Smooth muscle cell (in vitro differentiated cells): ENCODE results near the gene GIMAP1. TPM values are rescaled to one million over a fixed set of nuclear protein-coding genes. Genes with fewer than 3 reads are reported as not detected.

Source experiments
- DNase-seq: peaks from one replicate; lab custom pipeline; 2025; ENCODE audit not compliant: unreplicated experiment; lab: John Stamatoyannopoulos, UW
- H2AFZ ChIP-seq: fragments of 200-600 bp; sonication (generic); 2 replicates; pipeline ENCODE4 v1.6.0; 2016; ENCODE audit warnings: antibody characterized with exemption, low read depth, mild to moderate bottlenecking
- H3F3A ChIP-seq: fragments of 200-600 bp; sonication (generic); 2 replicates; pipeline ENCODE4 v1.6.0; 2017; ENCODE audit warnings: antibody characterized with exemption, low read depth
- H3K27ac ChIP-seq: fragments of 200-600 bp; sonication (generic); 2 replicates; pipeline ENCODE4 v1.5.1; 2016; ENCODE audit warnings: low read depth, mild to moderate bottlenecking
- H3K27me3 ChIP-seq: fragments of 200-600 bp; sonication (generic); 2 replicates; pipeline ENCODE4 v1.6.1; 2016; ENCODE audit warnings: low read depth, mild to moderate bottlenecking
- H3K36me3 ChIP-seq: fragments of 200-600 bp; sonication (generic); 2 replicates; pipeline ENCODE4 v1.5.1; 2016; ENCODE audit warnings: low read depth
- H3K4me1 ChIP-seq: fragments of 200-600 bp; sonication (generic); 2 replicates; pipeline ENCODE4 v1.5.1; 2016; ENCODE audit warnings: low read depth
- H3K4me2 ChIP-seq: fragments of 200-600 bp; sonication (generic); 2 replicates; pipeline ENCODE4 v1.6.0; 2016; ENCODE audit warnings: mild to moderate bottlenecking
- H3K4me3 ChIP-seq: fragments of 200-600 bp; sonication (generic); 2 replicates; pipeline ENCODE4 v1.5.1; 2016; ENCODE audit warnings: mild to moderate bottlenecking
- H3K79me2 ChIP-seq: fragments of 200-600 bp; sonication (generic); 2 replicates; pipeline ENCODE4 v1.6.0; 2016; ENCODE audit warnings: low read depth, mild to moderate bottlenecking
- H3K9ac ChIP-seq: fragments of 200-600 bp; sonication (generic); 2 replicates; pipeline ENCODE4 v1.6.0; 2016; ENCODE audit warnings: low read depth
- H3K9me3 ChIP-seq: fragments of 200-600 bp; sonication (generic); replicated peaks from 2 replicates; pipeline ENCODE4 v1.5.1; 2016; ENCODE audit warnings: low read depth
- H4K20me1 ChIP-seq: fragments of 200-600 bp; sonication (generic); 2 replicates; pipeline ENCODE4 v1.6.0; 2016; ENCODE audit warnings: low read depth
- WGBS: methylation state at CpG from one replicate; pipeline ENCODE4 v1.1.7; 2016; ENCODE audit warnings: low lambda C conversion rate; 5-methylcytosine and 5-hydroxymethylcytosine counted together
- polyA plus RNA-seq: library from polyadenylated mRNA; unstranded; fragments of >200 nt; fragmentation: Nextera tagmentation; extraction: Ambion mirVana; gene quantifications from 2 replicates; pipeline ENCODE4 v1.2.1, GENCODE V29; 2016
- total RNA-seq: library from RNA; depleted of rRNA; stranded (reverse); fragments of >200 nt; gene quantifications from 2 replicates; pipeline ENCODE4 v1.2.3, GENCODE V29; 2014
- TF ChIP-seq, protein P1 (sequence below): fragments of 200-600 bp; sonication (generic); IDR thresholded peaks from 2 replicates; pipeline ENCODE4 v1.5.1; 2017; ENCODE audit warnings: borderline replicate concordance, mild to moderate bottlenecking, antibody characterized with exemption; ENCODE audit not compliant: insufficient read depth, poor library complexity, severe bottlenecking

The GIMAP1 gene
- total and polyA plus RNA-seq, 2 experiments from 2014 or later, result not detected

- Histone ChIP-seq H2AFZ (no peak overlapping the region), H3K4me2 (no peak overlapping the region), H3K4me3 (no peak overlapping the region), H3K9ac (no peak overlapping the region), H3K4me1 (no peaks in the 10 kb centered on the region), H3K27ac (no peak overlapping the region), H4K20me1 (no peaks in the 10 kb centered on the region), H3K36me3 (no peaks in the 10 kb centered on the region), H3K9me3 (no peaks in the 10 kb centered on the region), H3K79me2 (no peaks in the 10 kb centered on the region), H3K27me3 (peaks cover 33% of the 10 kb centered on the region), H3F3A (no peaks in the 10 kb centered on the region)
- no peak for DNase-seq
- whole genome bisulfite sequencing, result 78% methylated on average over 6 of the region's 6 CpGs
- TF ChIP-seq, protein P1, sequence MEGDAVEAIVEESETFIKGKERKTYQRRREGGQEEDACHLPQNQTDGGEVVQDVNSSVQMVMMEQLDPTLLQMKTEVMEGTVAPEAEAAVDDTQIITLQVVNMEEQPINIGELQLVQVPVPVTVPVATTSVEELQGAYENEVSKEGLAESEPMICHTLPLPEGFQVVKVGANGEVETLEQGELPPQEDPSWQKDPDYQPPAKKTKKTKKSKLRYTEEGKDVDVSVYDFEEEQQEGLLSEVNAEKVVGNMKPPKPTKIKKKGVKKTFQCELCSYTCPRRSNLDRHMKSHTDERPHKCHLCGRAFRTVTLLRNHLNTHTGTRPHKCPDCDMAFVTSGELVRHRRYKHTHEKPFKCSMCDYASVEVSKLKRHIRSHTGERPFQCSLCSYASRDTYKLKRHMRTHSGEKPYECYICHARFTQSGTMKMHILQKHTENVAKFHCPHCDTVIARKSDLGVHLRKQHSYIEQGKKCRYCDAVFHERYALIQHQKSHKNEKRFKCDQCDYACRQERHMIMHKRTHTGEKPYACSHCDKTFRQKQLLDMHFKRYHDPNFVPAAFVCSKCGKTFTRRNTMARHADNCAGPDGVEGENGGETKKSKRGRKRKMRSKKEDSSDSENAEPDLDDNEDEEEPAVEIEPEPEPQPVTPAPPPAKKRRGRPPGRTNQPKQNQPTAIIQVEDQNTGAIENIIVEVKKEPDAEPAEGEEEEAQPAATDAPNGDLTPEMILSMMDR, result no peak
Observed at GRCh38 chr7:150753239-150753638, 36.8 kb downstream of the GIMAP1 start.

DNA sequence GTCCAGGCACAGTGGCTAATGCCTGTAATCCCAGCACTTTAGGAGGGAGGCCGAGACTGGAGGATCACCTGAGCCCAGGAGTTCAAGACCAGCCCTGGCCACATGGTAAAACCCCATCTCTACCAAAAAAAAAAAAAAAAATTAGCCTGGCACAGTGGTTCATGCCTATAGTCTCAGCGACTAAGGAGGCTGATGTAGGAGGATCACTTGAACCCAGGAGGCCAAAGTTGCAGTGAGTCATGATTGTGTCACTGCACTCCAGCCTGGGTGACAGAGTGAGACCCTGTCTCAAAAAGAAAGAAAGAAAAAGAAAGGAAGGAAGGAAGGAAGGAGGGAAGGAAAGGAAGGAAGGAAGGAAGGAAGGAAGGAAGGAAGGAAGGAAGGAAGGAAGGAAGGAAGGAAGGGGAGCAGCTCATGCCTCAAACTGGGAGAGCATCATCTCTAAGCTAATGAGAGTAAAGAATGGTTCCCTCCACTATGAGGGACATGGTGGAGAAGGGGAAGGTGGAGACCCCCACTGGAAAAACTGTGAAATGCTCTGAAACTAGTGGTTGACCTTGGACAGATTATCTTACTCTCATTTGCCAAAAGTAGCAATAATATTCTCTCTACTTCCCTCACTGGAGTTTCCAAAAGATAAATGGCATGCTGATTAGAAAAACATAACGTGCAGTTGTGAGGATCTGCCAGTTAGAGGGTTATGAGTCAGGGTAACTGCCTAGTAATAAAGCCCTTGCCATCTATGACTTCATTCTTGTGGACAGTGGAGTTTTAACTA lies 37.6 kb downstream of the GIMAP1 start:
- no peak overlapping the region for H3K4me3 ChIP-seq
- H3K79me2 ChIP-seq, result no peaks in the 10 kb centered on the region
- 33% methylated on average over 3 of the region's 3 CpGs for WGBS
- no peak overlapping the region for H3K27ac ChIP-seq
- H4K20me1 ChIP-seq, result no peaks in the 10 kb centered on the region
- no peaks in the 10 kb centered on the region for H3K36me3 ChIP-seq
- TF ChIP-seq, protein P1, result no peak
- no peak overlapping the region for H2AFZ ChIP-seq
- H3K4me1 ChIP-seq, result no peaks in the 10 kb centered on the region
- no peak for DNase-seq
- no peaks in the 10 kb centered on the region for H3K9me3 ChIP-seq
- H3F3A ChIP-seq, result no peaks in the 10 kb centered on the region
- H3K27me3 ChIP-seq, result peaks cover 25% of the 10 kb centered on the region
- no peak overlapping the region for H3K9ac ChIP-seq
- H3K4me2 ChIP-seq, result no peak overlapping the region

- no peaks in the 10 kb centered on the region for H3K9me3 ChIP-seq
- H3F3A ChIP-seq, result no peaks in the 10 kb centered on the region
- no peak overlapping the region for H3K4me2 ChIP-seq
- no peak overlapping the region for H3K4me3 ChIP-seq
- TF ChIP-seq, protein P1, result no peak
- no peaks in the 10 kb centered on the region for H4K20me1 ChIP-seq
- DNase-seq, result no peak
- peaks cover 16% of the 10 kb centered on the region for H3K27me3 ChIP-seq
- no peaks in the 10 kb centered on the region for H3K4me1 ChIP-seq
- no peak overlapping the region for H3K9ac ChIP-seq
- no peak overlapping the region for H3K27ac ChIP-seq
- H2AFZ ChIP-seq, result no peak overlapping the region
- no peaks in the 10 kb centered on the region for H3K36me3 ChIP-seq
- no peaks in the 10 kb centered on the region for H3K79me2 ChIP-seq
Observed at GRCh38 chr7:150754951-150755350, 38.5 kb downstream of the GIMAP1 start.
